Mononuclear cell (primary cell): Measurements from ENCODE around the gene MVB12A. TPM values are rescaled to one million over a fixed set of nuclear protein-coding genes. Genes with fewer than 3 reads are reported as not detected.

Experiments
- H3K27me3 ChIP-seq: 2 replicates; pipeline ENCODE4 v1.6.0; 2011; ENCODE audit warnings: low read length, control low read depth; ENCODE audit not compliant: insufficient read depth
- H3K4me1 ChIP-seq: 2 replicates; pipeline ENCODE4 v1.5.1; 2011; ENCODE audit warnings: mild to moderate bottlenecking, low read length, control low read depth; ENCODE audit not compliant: insufficient read depth
- H3K4me3 ChIP-seq: 2 replicates; pipeline ENCODE4 v1.5.1; 2011; ENCODE audit warnings: mild to moderate bottlenecking, low read length, moderate library complexity
- H3K9me3 ChIP-seq: 2 replicates; pipeline ENCODE4 v1.5.1; 2011; ENCODE audit warnings: low read depth, mild to moderate bottlenecking, control low read depth, low read length
- total RNA-seq: library from RNA; depleted of rRNA; stranded (reverse); fragments of >200 nt; gene quantifications from one replicate; pipeline ENCODE4 v1.2.3, GENCODE V29; 2012

The MVB12A gene
- total RNA-seq, 1 donor: 13.1 TPM

- Histone ChIP-seq H3K4me3 (no peak overlapping the region), H3K4me1 (peaks cover 37% of the 10 kb centered on the region), H3K9me3 (no peaks in the 10 kb centered on the region), H3K27me3 (no peaks in the 10 kb centered on the region)
Observed at GRCh38 chr19:17394891-17395415, 24.9 kb upstream of the MVB12A start.

GRCh38 chr19:17398902-17399527, 20.8 kb upstream of the MVB12A start:
- H3K9me3 ChIP-seq: no peaks in the 10 kb centered on the region
- H3K4me1 ChIP-seq: peaks cover 20% of the 10 kb centered on the region

DNA sequence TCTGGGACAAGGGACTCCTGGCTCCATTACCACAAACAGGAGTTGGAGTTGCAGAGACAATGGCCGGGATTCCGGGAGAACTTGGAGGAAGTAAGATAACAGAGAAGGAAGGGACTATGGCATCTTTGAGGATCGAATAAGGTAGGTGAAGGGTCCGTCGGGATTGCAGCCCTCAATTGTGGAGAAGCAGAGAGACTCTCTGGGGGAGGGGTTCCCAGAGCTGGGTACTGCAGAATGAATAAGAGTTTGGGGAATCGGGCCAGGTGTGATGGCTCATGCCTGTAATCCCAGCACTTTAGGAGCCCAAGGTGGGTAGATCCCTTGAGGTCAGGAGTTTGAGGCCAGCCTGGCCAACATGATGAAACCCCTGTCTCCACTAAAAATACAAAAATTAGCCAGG, 18.2 kb upstream of the MVB12A start:
- H3K4me3 ChIP-seq: no peak overlapping the region
- no peaks in the 10 kb centered on the region for H3K27me3 ChIP-seq

More at GRCh38 chr19:17398902-17399527, 20.8 kb upstream of the MVB12A start:
- H3K4me3 ChIP-seq: no peak overlapping the region
- H3K27me3 ChIP-seq: no peaks in the 10 kb centered on the region

DNA sequence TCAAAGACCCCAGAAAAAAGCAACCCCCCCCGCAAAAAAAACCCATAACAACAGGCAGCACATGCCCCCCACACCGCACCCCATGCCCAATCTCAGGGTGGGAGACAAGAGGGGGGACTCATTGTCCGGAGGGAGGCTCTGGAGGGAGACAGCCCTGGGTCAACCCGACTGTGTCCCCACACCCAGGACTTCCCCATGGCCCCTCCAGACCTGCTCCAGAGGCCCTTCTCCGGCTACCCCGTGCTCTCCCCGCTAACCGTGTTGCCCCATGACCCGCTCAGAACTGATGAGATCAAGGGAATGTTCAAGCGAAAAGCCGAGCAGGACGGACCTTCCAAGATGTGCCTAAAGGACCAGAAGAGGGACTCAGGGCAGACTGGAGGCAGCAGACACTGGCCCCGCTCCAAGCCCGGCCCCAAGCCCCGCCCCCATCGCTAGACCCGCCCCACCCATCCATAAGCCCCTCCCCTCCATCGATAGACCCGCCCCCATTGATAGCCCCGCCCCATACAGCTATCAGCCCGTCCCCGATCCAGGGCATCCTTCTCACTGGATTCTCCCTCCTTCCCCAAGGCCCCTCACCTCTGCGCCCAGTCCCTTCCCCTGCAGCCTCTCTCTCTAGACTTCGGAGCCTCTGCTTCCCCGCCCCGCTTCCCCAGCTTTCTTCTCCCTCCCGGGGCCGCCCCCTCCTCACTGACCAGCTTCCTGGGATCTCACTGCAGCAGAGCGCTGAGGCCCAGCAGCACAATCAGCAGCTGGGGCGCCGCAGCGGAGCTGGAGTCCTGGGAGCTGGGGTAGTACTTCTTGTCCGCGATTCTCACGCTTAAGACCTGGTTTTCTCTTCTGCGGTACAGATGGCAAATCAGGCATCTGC, 16.6 kb upstream of the MVB12A start:
- no peak overlapping the region for H3K4me3 ChIP-seq
- no peaks in the 10 kb centered on the region for H3K27me3 ChIP-seq
- H3K9me3 ChIP-seq: no peaks in the 10 kb centered on the region
- peaks cover 33% of the 10 kb centered on the region for H3K4me1 ChIP-seq

More for the DNA sequence above, 18.2 kb upstream of the MVB12A start:
- Histone ChIP-seq H3K9me3 (no peaks in the 10 kb centered on the region), H3K4me1 (peaks cover 27% of the 10 kb centered on the region)

GRCh38 chr19:17404015-17404414, 15.8 kb upstream of the MVB12A start:
- Histone ChIP-seq H3K4me1 (peaks cover 33% of the 10 kb centered on the region), H3K9me3 (no peaks in the 10 kb centered on the region), H3K4me3 (peak overlapping the region; percentile 57), H3K27me3 (no peaks in the 10 kb centered on the region)

- H3K27me3 ChIP-seq: no peaks in the 10 kb centered on the region
- no peaks in the 10 kb centered on the region for H3K9me3 ChIP-seq
- peak overlapping the region; percentile 57 for H3K4me3 ChIP-seq
- peaks cover 33% of the 10 kb centered on the region for H3K4me1 ChIP-seq
Observed at GRCh38 chr19:17404621-17405249, 15.1 kb upstream of the MVB12A start.

GRCh38 chr19:17405250-17406045, 14.4 kb upstream of the MVB12A start, which contains the start of gene BST2:
TSS of gene BST2 (minus strand) at chr19:17405630. CDS start at chr19:17405575, 55 bp downstream.
- H3K4me3 ChIP-seq: peak within 1 kb of the TSS; percentile 57

DNA sequence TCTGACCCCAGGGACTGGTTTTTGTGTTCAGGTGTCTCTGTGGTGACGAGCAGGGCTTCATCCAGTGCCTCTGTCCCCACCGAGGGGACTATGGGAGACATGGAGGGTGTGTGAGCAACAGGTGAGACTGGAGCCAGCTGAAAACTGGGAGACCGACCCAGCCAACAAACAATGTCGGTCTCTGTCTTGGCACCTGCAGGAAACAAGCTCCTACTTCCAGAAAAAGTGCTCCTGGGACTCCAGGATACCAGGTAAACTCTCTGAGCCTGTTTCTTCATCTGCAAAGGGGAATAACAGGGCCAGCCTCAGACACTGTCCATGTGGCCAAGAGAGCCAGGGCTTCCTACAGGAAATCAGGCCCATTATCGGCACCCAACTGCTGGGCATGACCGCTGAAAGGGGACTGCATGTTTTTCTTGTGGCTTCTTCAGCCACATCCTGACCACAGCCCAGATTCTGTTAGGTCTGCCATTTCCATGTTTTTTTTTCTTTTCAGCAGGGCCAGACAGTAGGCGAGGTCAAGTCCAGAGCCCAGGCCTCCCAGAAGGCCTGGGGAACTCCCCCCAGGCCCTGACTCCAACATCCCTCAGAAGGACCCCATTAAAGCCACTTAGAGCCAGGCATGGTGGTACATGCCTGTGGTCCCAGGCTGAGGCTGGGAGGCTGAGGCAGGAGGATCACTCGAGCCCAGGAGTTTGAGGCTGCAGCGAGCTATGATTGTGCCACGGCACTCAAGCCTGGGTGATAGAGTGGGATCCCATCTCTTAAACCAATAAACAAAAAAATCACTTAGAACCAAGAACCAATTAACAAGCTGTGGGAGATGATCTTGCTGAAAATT, 13.6 kb upstream of the MVB12A start:
- H3K4me1 ChIP-seq: peaks cover 33% of the 10 kb centered on the region
- H3K27me3 ChIP-seq: no peaks in the 10 kb centered on the region
- peak overlapping the region; percentile 57 for H3K4me3 ChIP-seq
- no peaks in the 10 kb centered on the region for H3K9me3 ChIP-seq

More at GRCh38 chr19:17405250-17406045, 14.4 kb upstream of the MVB12A start, which contains the start of gene BST2:
- H3K27me3 ChIP-seq: no peaks in the 10 kb centered on the region
- peaks cover 33% of the 10 kb centered on the region for H3K4me1 ChIP-seq
- no peaks in the 10 kb centered on the region for H3K9me3 ChIP-seq

DNA sequence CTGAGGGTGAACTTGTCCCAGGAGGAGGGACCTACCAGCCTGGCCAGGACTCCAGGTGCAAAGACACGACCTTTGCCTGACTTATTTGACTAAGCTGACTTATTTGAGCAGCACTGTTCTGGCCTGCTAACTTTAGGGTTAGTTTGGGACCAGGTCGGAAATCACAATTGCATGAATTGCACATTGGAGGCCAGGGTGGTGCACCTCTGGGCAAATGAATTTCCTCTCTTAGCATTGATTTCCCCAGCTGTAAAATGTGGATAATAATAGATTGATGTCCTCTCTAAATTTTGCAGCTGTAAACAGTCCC, 13.0 kb upstream of the MVB12A start:
- Histone ChIP-seq H3K4me1 (peaks cover 33% of the 10 kb centered on the region), H3K9me3 (no peaks in the 10 kb centered on the region), H3K4me3 (peak overlapping the region; percentile 57), H3K27me3 (no peaks in the 10 kb centered on the region)

DNA sequence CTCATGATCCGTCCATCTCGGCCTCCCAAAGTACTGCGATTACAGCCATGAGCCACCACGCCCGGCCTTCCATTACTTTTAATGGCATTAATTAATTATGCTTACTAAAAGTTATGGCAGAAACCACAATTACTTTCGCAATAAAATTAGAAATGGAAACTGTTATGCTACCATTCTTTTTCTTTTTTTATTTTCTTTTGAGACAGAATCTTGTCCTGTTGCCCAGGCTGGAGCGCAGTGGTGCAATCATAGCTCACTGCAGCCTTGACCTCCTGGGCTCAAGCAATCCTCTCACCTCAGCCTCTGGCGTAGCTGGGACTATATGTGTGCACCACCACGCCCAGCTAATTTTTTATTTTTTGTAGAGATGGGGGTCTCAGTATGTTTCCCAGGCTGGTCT, 9.9 kb upstream of the MVB12A start:
- Histone ChIP-seq H3K4me1 (peaks cover 17% of the 10 kb centered on the region), H3K9me3 (no peaks in the 10 kb centered on the region), H3K27me3 (no peaks in the 10 kb centered on the region), H3K4me3 (no peak overlapping the region)

GRCh38 chr19:17411801-17412200, 8.0 kb upstream of the MVB12A start:
- H3K4me3 ChIP-seq: no peak overlapping the region
- no peaks in the 10 kb centered on the region for H3K9me3 ChIP-seq
- H3K27me3 ChIP-seq: no peaks in the 10 kb centered on the region
- H3K4me1 ChIP-seq: peaks cover 4% of the 10 kb centered on the region

DNA sequence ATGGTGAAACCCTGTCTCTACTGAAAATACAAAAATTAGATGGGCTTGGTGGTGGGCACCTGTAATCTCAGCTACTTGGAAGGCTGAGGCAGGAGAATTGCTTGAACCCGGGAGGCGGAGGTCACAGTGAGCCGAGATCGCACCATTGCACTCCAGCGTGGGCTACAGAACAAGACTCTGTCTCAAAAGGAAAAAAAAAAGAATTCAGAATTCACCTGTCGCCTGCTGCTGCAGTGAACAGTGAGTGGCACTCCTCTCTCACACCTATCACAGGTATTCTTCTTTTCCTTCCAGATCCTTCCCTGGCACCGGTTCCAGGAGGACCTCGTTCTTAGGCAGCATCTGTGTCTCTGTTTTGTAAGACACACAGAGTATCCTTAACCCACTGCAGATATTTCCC, 5.8 kb upstream of the MVB12A start:
- Histone ChIP-seq H3K4me3 (no peak overlapping the region), H3K4me1 (peaks cover 4% of the 10 kb centered on the region), H3K9me3 (no peaks in the 10 kb centered on the region), H3K27me3 (no peaks in the 10 kb centered on the region)

DNA sequence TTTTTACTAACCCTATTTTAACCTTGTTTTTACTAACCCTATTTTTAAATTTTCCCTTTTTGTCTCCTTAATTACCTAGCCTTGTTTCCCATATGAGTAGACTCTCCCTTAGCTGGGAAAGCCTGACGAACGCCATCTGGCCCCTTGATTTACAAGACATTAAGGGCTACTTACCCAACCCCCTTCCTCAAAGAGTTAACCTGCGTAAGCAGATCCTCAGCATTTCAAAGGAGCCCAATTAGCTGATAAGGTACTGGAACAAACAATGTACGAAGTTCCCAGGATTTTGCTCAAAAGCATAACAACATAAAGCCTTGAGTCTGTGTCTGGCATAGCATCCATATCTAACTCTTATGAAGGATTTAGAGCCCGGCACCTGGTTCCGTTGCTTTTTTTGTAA, 4.7 kb upstream of the MVB12A start:
- peaks cover 9% of the 10 kb centered on the region for H3K4me1 ChIP-seq
- H3K4me3 ChIP-seq: no peak overlapping the region
- no peaks in the 10 kb centered on the region for H3K27me3 ChIP-seq
- no peaks in the 10 kb centered on the region for H3K9me3 ChIP-seq

- H3K9me3 ChIP-seq: no peaks in the 10 kb centered on the region
- H3K27me3 ChIP-seq: no peaks in the 10 kb centered on the region
- peaks cover 17% of the 10 kb centered on the region for H3K4me1 ChIP-seq
- no peak overlapping the region for H3K4me3 ChIP-seq
Observed at GRCh38 chr19:17418710-17419109, 1.1 kb upstream of the MVB12A start.
